AG04449 (cell line): ENCODE data around the gene PTBP3.
A peak's percentile ranks its signal among the peaks of the same experiment; 100 is the strongest.

ENCODE experiments used
- CTCF ChIA-PET: fragments of 350-600 bp; formaldehyde crosslinking; extraction: SDS; loops from one replicate; lab custom pipeline; 2021; ENCODE audit warnings: antibody characterized with exemption; lab: Yijun Ruan, JAX
- POLR2A ChIA-PET: fragments of 400-600, 350-600 bp; formaldehyde crosslinking; extraction: SDS; loops from one replicate; lab custom pipeline; 2020; ENCODE audit warnings: antibody characterized with exemption, inconsistent platforms; lab: Yijun Ruan, JAX
- DNase-seq: peaks from one replicate; pipeline ENCODE4 v3.0.0-alpha.2; 2010; ENCODE audit warnings: low read depth, low spot score
- H3K4me3 ChIP-seq: 2 replicates; pipeline ENCODE4 v1.5.1; 2011; ENCODE audit warnings: low read depth, mild to moderate bottlenecking, control low read depth, low read length
- TF ChIP-seq, protein P1 (sequence below): IDR thresholded peaks from one replicate; pipeline ENCODE4 v1.5.1; 2011; ENCODE audit warnings: mild to moderate bottlenecking, moderate library complexity, low read length, control low read depth, inconsistent platforms; ENCODE audit not compliant: insufficient read depth; ENCODE audit errors: missing control alignments

The PTBP3 gene

GRCh38 chr9:112361601-112362000 is 28.2 kb upstream of the PTBP3 start:
- ChIA-PET POLR2A (no interaction called here), CTCF (interaction anchor here (0.6 to 10.8 kb wide), 50 partner anchors 9 to 764 kb away, joined by 3 to 241 read pairs (median 4); partner anchors contain the start of gene HSDL2)
- DNase-seq: no peak
- no peak overlapping the region for H3K4me3 ChIP-seq
- TF ChIP-seq, protein P1, sequence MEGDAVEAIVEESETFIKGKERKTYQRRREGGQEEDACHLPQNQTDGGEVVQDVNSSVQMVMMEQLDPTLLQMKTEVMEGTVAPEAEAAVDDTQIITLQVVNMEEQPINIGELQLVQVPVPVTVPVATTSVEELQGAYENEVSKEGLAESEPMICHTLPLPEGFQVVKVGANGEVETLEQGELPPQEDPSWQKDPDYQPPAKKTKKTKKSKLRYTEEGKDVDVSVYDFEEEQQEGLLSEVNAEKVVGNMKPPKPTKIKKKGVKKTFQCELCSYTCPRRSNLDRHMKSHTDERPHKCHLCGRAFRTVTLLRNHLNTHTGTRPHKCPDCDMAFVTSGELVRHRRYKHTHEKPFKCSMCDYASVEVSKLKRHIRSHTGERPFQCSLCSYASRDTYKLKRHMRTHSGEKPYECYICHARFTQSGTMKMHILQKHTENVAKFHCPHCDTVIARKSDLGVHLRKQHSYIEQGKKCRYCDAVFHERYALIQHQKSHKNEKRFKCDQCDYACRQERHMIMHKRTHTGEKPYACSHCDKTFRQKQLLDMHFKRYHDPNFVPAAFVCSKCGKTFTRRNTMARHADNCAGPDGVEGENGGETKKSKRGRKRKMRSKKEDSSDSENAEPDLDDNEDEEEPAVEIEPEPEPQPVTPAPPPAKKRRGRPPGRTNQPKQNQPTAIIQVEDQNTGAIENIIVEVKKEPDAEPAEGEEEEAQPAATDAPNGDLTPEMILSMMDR: peak; percentile 5

- ChIA-PET POLR2A (interaction anchor here (0.6 to 1.0 kb wide), 2 partner anchors 262 to 267 kb away, joined by 3 read pairs; no protein-coding TSS in a partner anchor), CTCF (interaction anchor here (1.1 to 10.8 kb wide), 23 partner anchors 9 to 601 kb away, joined by 3 to 241 read pairs (median 7); partner anchors contain the start of genes HSDL2 and PTBP3)
- H3K4me3 ChIP-seq: no peak overlapping the region
- TF ChIP-seq, protein P1: no peak
- peak; percentile 56 for DNase-seq
Observed at GRCh38 chr9:112360047-112360804, 26.8 kb upstream of the PTBP3 start.

DNA sequence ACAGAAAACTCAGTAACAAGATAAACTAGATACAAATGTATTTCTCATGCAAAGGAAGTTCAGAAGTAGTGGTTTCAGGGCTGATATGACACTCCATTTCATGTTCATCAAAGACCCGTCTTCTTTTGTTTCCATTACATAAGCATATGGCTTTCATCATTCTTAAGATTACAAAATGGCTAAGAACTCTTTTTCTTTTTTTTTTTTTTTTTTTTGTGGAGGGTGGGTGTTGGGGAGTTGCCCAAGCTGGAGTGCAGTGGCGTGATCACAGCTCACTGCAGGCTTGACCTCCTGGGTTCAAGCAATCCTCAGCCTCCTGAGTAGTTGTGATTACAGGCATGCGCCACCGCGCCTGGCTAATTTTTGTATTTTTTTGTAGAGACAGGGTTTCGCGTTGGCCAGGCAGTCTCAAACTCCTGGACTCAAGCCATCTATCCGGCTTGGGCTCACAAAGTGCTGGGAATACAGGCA is 22.0 kb upstream of the PTBP3 start:
- POLR2A ChIA-PET: no interaction called here
- TF ChIP-seq, protein P1: no peak
- H3K4me3 ChIP-seq: no peak overlapping the region
- no peak for DNase-seq
- CTCF ChIA-PET: interaction anchor here (10.8 kb wide), 1 partner anchor 257 kb away, joined by 241 read pairs; no protein-coding TSS in a partner anchor

GRCh38 chr9:112354081-112354743 is 20.8 kb upstream of the PTBP3 start:
- DNase-seq: no peak
- TF ChIP-seq, protein P1: no peak
- H3K4me3 ChIP-seq: no peak overlapping the region
- CTCF ChIA-PET: interaction anchor here (0.7 to 10.8 kb wide), 2 partner anchors 256 to 565 kb away, joined by 3 to 241 read pairs; no protein-coding TSS in a partner anchor
- POLR2A ChIA-PET: no interaction called here

GRCh38 chr9:112352209-112352608 is 18.8 kb upstream of the PTBP3 start:
- TF ChIP-seq, protein P1: no peak
- POLR2A ChIA-PET: no interaction called here
- H3K4me3 ChIP-seq: no peak overlapping the region

More at GRCh38 chr9:112352209-112352608, 18.8 kb upstream of the PTBP3 start:
- CTCF ChIA-PET: interaction anchor here (1.3 to 2.9 kb wide), 2 partner anchors 9 to 266 kb away, joined by 4 to 20 read pairs; no protein-coding TSS in a partner anchor
- no peak for DNase-seq
